C4-2B (cell line): ENCODE measurements around the gene CRYBB3.

Experiments
- H3K27ac ChIP-seq: fragments of 450-650 bp; 2 replicates; pipeline ENCODE4 v1.5.1; 2017
- ZFX ChIP-seq: fragments of 450-650 bp; IDR thresholded peaks from 2 replicates; pipeline ENCODE4 v1.6.1; 2017
- TF ChIP-seq, protein P1 (sequence below): fragments of 450-650 bp; conservative IDR thresholded peaks from 2 replicates; pipeline ENCODE4 v1.5.1; 2017; ENCODE audit warnings: mild to moderate bottlenecking

The CRYBB3 gene

DNA sequence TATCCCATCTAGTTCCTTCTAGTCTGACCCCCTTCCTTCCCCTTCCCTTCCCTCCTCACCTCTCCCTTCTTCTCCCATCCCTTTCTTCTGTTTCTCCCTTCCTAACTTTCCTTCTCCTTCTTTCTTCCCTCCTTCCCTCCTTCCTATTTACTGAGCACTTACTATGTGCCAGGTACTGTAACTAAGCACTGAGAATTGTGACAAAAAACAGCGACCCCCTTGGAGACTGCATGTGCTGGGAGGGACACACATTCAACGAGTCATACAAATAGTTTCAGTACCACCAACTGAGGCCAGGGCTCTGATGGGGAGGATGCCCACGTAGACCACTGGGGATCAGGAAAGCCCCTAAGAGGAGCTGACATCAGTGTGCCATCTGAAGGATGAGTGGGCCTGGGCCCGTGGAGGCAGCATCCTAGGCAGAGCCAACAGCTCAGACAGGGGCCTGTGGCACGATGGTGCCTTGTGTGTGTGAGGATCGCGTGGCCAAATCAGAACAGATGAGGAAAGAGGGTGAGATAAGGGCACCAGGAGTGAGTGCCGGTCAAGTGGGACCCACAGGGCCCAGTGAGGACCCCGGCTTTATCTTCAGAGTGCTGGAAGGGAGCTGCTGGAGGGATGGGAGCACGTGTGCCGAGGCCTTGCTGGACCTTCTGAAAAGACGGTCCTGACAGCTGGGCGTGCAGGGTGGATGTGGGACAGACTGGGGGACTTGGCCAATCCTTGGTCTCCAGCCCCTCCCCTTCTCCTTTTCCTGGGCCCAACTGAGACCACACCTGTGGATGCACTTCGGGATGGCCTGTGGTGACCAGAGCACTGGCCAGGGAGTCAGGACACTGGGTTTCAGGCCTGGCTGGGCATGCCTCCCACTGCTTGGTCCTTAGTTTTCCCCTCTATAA is 38.4 kb upstream of the CRYBB3 start:
- no peak for TF ChIP-seq ZFX

DNA sequence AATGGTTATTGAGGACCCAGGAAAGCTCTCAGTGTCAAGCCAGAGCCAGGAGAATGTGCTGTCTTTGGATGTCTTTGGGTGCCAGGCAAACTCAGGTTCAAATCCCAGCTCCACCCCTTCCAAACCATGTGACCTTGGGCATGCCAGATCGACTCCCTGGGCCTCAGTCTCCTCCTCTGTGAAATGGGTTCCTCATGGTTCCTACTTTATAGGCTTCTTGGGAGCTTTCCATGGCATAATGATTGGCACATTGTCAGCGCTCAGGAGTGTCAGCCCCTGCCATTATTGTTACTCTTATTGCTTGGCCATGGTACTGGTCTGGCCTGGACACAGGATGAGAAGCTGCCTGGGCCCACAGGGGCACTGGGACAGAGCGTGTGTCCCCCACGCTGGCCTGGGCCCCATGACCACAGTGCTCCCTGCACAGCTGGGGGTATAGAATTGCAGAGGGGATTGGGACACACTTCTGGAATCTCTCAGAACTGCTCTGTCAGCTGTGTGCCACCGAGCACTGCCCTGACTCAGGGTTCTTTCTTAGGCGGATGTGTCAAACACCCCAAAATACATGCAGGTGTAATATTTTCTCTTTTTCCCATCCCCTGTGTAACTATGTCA is 37.6 kb upstream of the CRYBB3 start:
- TF ChIP-seq, protein P1, sequence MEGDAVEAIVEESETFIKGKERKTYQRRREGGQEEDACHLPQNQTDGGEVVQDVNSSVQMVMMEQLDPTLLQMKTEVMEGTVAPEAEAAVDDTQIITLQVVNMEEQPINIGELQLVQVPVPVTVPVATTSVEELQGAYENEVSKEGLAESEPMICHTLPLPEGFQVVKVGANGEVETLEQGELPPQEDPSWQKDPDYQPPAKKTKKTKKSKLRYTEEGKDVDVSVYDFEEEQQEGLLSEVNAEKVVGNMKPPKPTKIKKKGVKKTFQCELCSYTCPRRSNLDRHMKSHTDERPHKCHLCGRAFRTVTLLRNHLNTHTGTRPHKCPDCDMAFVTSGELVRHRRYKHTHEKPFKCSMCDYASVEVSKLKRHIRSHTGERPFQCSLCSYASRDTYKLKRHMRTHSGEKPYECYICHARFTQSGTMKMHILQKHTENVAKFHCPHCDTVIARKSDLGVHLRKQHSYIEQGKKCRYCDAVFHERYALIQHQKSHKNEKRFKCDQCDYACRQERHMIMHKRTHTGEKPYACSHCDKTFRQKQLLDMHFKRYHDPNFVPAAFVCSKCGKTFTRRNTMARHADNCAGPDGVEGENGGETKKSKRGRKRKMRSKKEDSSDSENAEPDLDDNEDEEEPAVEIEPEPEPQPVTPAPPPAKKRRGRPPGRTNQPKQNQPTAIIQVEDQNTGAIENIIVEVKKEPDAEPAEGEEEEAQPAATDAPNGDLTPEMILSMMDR, result no peak
- no peak for TF ChIP-seq ZFX
- no peak overlapping the region for H3K27ac ChIP-seq

More for the DNA sequence above, 38.4 kb upstream of the CRYBB3 start:
- no peak overlapping the region for H3K27ac ChIP-seq

DNA sequence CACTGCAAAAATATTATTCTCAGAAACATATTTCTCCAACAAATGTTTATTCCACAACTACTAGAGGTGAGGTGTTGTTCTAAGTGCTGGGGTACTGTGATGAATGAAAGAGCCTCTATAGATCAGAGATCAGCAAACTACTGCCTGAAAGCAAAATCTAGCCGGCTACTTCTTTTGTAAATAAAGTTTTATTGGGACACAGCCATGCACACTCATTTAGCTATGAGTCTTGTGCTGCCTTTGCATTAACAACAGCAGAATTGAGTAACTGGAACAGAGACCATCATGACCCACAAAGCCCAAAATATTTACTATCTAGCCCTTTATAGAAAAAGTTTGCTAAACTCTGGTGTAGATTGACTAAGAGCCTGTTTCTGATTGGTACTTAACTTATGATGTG is 37.1 kb upstream of the CRYBB3 start:
- H3K27ac ChIP-seq, result no peak overlapping the region
- no peak for TF ChIP-seq ZFX
- TF ChIP-seq, protein P1, result no peak

DNA sequence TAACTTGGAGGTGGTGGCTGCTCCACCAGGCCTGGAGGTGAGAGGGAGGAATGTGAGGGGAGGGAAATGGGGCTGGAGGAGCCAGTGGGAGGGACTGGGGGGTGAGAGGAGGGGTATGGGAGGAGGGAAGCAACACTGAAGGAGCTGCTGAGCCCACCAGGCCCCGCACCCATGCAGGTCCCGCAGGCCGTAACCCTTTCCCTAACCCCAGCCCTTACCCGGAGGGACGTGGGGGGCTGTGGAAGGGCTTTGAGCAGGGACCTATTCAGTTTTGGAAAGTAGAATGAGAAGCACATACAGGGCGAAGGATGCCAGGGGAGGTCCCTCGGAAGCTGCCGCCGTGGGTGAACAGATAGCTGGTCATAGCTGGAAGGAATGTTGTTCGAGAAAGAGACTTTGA is 33.9 kb upstream of the CRYBB3 start:
- TF ChIP-seq, protein P1, result no peak
- TF ChIP-seq ZFX, result no peak
- no peak overlapping the region for H3K27ac ChIP-seq

DNA sequence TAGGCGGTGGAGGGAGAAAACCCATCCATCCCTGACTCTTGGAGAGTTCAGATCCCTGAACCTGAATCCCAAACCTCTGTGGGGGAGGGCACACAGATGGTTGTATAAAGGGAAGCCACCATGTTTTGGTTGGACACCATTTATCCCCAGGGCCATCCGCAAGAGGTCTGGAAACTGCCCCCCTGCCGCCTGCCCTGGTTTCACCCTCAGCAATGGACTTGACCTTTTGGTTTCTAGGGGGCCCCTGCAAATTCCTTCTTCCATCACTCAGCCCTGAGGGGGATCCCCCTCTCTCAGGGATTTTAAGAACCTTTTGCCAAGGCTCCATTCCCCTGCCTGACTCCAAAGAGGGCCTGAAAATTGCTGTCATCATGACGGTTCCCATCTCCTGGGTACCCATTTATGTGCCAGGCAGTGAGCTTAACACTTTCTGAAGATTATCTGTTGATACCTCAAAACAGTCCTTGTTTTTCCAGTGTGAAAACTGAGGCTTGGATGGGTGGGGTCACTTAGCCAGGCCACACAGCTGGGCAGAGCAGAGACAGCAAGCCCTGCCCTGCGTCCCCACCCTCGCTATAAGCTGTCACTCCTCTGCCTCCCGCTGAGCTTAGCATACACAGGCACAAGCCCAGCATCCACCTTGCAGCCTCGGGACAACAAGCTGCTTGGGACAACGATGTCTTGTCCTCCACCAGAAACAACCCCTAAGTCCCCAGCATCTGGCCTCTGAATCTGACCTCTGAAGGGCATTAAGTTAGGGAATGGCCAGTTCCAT is 33.2 kb upstream of the CRYBB3 start:
- no peak overlapping the region for H3K27ac ChIP-seq
- TF ChIP-seq, protein P1, result no peak
- TF ChIP-seq ZFX, result no peak

DNA sequence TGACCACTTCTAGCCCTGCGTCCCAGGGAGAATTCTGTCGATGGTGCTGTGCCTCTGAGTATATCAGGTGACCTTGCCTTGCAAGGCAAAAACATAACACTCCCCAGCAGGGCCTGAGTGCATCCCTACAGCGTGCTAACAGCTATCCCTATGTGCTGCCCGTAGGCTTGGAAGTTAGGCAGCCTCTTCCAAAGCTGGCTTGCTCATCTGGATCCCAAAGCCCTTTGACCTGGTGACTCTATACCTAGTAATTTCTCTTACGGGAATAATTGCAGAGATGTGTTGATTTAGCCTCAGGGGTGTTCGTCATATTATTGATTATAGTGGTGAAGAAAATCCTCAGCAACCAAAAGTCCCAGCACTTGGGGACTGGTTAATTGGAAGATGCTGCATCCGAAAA is 32.6 kb upstream of the CRYBB3 start:
- no peak overlapping the region for H3K27ac ChIP-seq
- no peak for TF ChIP-seq ZFX
- TF ChIP-seq, protein P1, result no peak

DNA sequence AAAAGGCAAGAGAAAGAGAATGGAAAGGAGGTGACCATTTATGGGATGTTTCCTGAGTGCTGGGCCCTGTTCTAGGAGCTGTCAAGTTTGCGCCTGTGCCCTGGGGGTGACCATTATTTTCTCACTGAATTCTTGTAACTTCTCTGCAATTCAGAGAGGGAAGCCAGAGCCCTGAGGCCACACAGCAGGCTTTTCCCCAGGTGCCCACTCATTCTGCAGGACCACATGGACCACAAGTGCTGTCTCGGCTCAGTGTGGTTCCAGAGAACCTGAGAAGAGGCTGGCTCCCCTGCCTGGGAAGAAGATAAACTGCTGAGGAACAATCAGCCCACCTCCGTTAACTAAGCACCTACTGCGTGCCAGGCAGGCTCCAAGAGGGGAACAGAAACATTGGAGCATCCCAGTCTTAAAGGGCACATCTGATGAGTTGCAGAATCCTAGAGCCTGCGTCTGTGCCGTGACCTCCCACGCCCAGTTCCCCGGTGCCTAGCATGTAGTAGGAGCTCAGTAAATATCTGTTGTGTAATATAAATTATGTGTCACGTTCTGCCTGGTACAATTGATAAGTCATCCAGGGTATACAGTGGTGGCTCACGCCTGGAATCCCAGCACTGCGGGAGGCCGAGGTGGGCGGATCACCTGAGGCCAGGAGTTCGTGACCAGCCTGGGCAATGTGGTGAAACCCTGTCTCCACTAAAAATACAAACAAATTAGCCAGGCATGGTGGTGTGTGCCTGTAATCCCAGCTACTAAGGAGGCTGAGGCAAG is 31.6 kb upstream of the CRYBB3 start:
- H3K27ac ChIP-seq, result no peak overlapping the region
- TF ChIP-seq, protein P1, result no peak
- TF ChIP-seq ZFX, result no peak
